HT1080 (cell line): ENCODE measurements around the gene DCAF15. TPM values are rescaled to one million over a fixed set of nuclear protein-coding genes. Genes with fewer than 3 reads are reported as not detected.
A peak's percentile ranks its signal among the peaks of the same experiment; 100 is the strongest.

Experiments used
- DNase-seq: peaks from one replicate; pipeline ENCODE4 v3.0.0-alpha.2; 2015; ENCODE audit warnings: low read depth
- total RNA-seq: library from RNA; depleted of rRNA; stranded (reverse); fragments of >200 nt; shearing (Covaris generic); gene quantifications from 2 replicates; pipeline ENCODE4 v1.2.3, GENCODE V29; 2014

The DCAF15 gene
- total RNA-seq, 1 experiment from 2014 or later, result 35.0 TPM

GRCh38 chr19:13995017-13995728, 42.9 kb downstream of the DCAF15 start:
- DNase-seq, result no peak

GRCh38 chr19:13995878-13996765, 43.8 kb downstream of the DCAF15 start:
- no peak for DNase-seq

- DNase-seq, result no peak
Observed at GRCh38 chr19:13996928-13997630, 44.8 kb downstream of the DCAF15 start.

- DNase-seq, result no peak
Observed at GRCh38 chr19:13997631-13997962, 45.3 kb downstream of the DCAF15 start.

- no peak for DNase-seq
Observed at GRCh38 chr19:13998426-13998825, 46.1 kb downstream of the DCAF15 start.

GRCh38 chr19:13999085-13999484, 46.8 kb downstream of the DCAF15 start:
- no peak for DNase-seq

- no peak for DNase-seq
Observed at GRCh38 chr19:14000691-14001375, 48.5 kb downstream of the DCAF15 start.

GRCh38 chr19:14002571-14003250, 50.4 kb downstream of the DCAF15 start:
- no peak for DNase-seq

GRCh38 chr19:14003251-14004055, 51.1 kb downstream of the DCAF15 start:
- no peak for DNase-seq

- DNase-seq, result no peak
Observed at GRCh38 chr19:14004619-14005348, 52.5 kb downstream of the DCAF15 start.

GRCh38 chr19:14005349-14006084, 53.2 kb downstream of the DCAF15 start:
- DNase-seq, result peak; percentile 56

GRCh38 chr19:14006085-14006765, 53.9 kb downstream of the DCAF15 start, which contains the start of gene RFX1:
Gene RFX1, minus strand, starts transcription at chr19:14006320. Its CDS starts 12,477 bp downstream, at chr19:13993843.
- DNase-seq, result peak; percentile 100

GRCh38 chr19:14006766-14007562, 54.7 kb downstream of the DCAF15 start:
- DNase-seq, result no peak
